ENCODE data around the gene QRICH2.

DNA sequence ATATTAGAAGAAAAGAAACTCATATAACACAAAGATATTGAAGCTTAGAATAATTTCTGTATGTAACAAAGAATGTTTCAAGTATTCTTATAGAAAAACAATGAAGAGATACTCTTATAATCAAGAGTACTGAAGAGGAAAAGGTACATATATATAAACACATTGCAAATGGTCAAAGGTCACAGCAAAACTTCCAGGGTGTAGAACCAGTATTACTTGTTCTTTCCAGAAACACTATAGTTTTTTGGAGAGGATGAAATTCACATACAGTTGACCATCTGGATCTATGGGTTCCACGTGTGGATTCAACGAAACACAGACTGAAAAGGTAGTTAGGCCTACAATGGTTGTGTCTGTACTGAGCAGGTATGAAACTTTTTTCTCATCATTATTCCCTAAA is 23.0 kb upstream of the QRICH2 start:
- TF ChIP-seq, protein P1, sequence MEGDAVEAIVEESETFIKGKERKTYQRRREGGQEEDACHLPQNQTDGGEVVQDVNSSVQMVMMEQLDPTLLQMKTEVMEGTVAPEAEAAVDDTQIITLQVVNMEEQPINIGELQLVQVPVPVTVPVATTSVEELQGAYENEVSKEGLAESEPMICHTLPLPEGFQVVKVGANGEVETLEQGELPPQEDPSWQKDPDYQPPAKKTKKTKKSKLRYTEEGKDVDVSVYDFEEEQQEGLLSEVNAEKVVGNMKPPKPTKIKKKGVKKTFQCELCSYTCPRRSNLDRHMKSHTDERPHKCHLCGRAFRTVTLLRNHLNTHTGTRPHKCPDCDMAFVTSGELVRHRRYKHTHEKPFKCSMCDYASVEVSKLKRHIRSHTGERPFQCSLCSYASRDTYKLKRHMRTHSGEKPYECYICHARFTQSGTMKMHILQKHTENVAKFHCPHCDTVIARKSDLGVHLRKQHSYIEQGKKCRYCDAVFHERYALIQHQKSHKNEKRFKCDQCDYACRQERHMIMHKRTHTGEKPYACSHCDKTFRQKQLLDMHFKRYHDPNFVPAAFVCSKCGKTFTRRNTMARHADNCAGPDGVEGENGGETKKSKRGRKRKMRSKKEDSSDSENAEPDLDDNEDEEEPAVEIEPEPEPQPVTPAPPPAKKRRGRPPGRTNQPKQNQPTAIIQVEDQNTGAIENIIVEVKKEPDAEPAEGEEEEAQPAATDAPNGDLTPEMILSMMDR (IDR thresholded peaks at IDR 0.05): no peak
- TF ChIP-seq POLR2A (IDR thresholded peaks at IDR 0.05): no peak
